GM21447 (cell line): ENCODE measurements around the gene ZNF286A.
A peak's percentile ranks its signal among the peaks of the same experiment; 100 is the strongest.
"Not testable (repeated sequence)": the region's sequence is repeated elsewhere in the genome, so short reads cannot be mapped to it uniquely, and the experiment has no call there.

ENCODE experiments used
- ATAC-seq: cut with Tn5 transposase; IDR thresholded peaks from one replicate; pipeline ENCODE4 v1.9.1; 2021; ENCODE audit not compliant: unreplicated experiment

Gene ZNF286A

GRCh38 chr17:15699413-15699924 is at the start of gene ZNF286A:
Gene ZNF286A (plus strand): TSS chr17:15699752. CDS start chr17:15700330, 578 bp downstream.
- peak; percentile 98 for ATAC-seq

- ATAC-seq, result no peak
These were observed 49.6 kb upstream of the ZNF286A start for GRCh38 chr17:15649861-15650421.

GRCh38 chr17:15650741-15651582 is 48.6 kb upstream of the ZNF286A start:
- ATAC-seq, result no peak

- ATAC-seq, result peak; percentile 92
These were observed 47.9 kb upstream of the ZNF286A start for GRCh38 chr17:15651583-15652110.

GRCh38 chr17:15652960-15653359 is 46.6 kb upstream of the ZNF286A start:
- ATAC-seq, result no peak

GRCh38 chr17:15654401-15654800 is 45.2 kb upstream of the ZNF286A start:
- ATAC-seq, result not testable (repeated sequence)

GRCh38 chr17:15654886-15655561 is 44.5 kb upstream of the ZNF286A start:
- no peak for ATAC-seq

- ATAC-seq, result no peak
These were observed 41.7 kb upstream of the ZNF286A start for GRCh38 chr17:15657868-15658267.

- no peak for ATAC-seq
These were observed 41.3 kb upstream of the ZNF286A start for GRCh38 chr17:15658296-15658695.

GRCh38 chr17:15659236-15659635 is 40.3 kb upstream of the ZNF286A start:
- no peak for ATAC-seq

GRCh38 chr17:15659663-15660062 is 39.9 kb upstream of the ZNF286A start:
- ATAC-seq, result no peak

- ATAC-seq, result no peak
These were observed 39.5 kb upstream of the ZNF286A start for GRCh38 chr17:15660077-15660476.

GRCh38 chr17:15662681-15663080 is 36.9 kb upstream of the ZNF286A start:
- ATAC-seq, result no peak

- no peak for ATAC-seq
These were observed 36.4 kb upstream of the ZNF286A start for GRCh38 chr17:15663176-15663575.

- ATAC-seq, result no peak
These were observed 35.9 kb upstream of the ZNF286A start for GRCh38 chr17:15663691-15664090.

- not testable (repeated sequence) for ATAC-seq
These were observed 30.0 kb upstream of the ZNF286A start for GRCh38 chr17:15669526-15669925.

GRCh38 chr17:15674640-15675039 is 24.9 kb upstream of the ZNF286A start:
- ATAC-seq, result not testable (repeated sequence)

GRCh38 chr17:15675991-15676390 is 23.6 kb upstream of the ZNF286A start:
- ATAC-seq, result not testable (repeated sequence)

GRCh38 chr17:15683135-15683534 is 16.4 kb upstream of the ZNF286A start:
- ATAC-seq, result not testable (repeated sequence)

- peak; percentile 91 for ATAC-seq
These were observed 15.6 kb upstream of the ZNF286A start, which contains the start of gene TRIM16 for GRCh38 chr17:15683824-15684478. Gene TRIM16 (minus strand): TSS chr17:15684311. CDS start chr17:15651609, 32,702 bp downstream.

- ATAC-seq, result not testable (repeated sequence)
These were observed 12.1 kb upstream of the ZNF286A start for GRCh38 chr17:15687494-15687893.
